Caco-2 (cell line): ENCODE results near the gene RPL19. TPM values are rescaled to one million over a fixed set of nuclear protein-coding genes. Genes with fewer than 3 reads are reported as not detected.

Experiments
- BruUV-seq: library from RNA; stranded (reverse); fragments of 400-500 nt; replicated peaks from 2 replicates; lab custom pipeline; 2021; lab: Mats Ljungman, UMichigan
- CTCF ChIA-PET: fragments of 300-600 bp; sonication (Branson Sonifier 250); formaldehyde crosslinking; loops from one replicate; lab custom pipeline; 2022; ENCODE audit warnings: antibody characterized with exemption; lab: Charles Lee
- POLR2A ChIA-PET: fragments of 300-600 bp; sonication (Branson Sonifier 250); formaldehyde crosslinking; loops from one replicate; lab custom pipeline; 2022; ENCODE audit warnings: antibody characterized with exemption; lab: Charles Lee
- DNase-seq, 2 experiments: peaks; one replicate each; pipeline versions ENCODE4 v3.0.0 to v3.0.0-alpha.2; 2020 to 2022
- H3K27me3 ChIP-seq: replicated peaks from 2 replicates; pipeline ENCODE4 v1.6.0; 2011; ENCODE audit warnings: low read length; ENCODE audit not compliant: control insufficient read depth, insufficient read depth
- H3K36me3 ChIP-seq: 2 replicates; pipeline ENCODE4 v1.5.1; 2011; ENCODE audit warnings: low read length; ENCODE audit not compliant: control insufficient read depth, insufficient read depth
- H3K4me1 ChIP-seq: fragments of 250-450 bp; sonication (Bioruptor Pico); 2 replicates; pipeline ENCODE4 v1.5.1; 2020; ENCODE audit warnings: mild to moderate bottlenecking
- H3K4me3 ChIP-seq: 2 replicates; pipeline ENCODE4 v1.5.1; 2011; ENCODE audit warnings: low read depth, mild to moderate bottlenecking, control low read depth, low read length
- H3K9me3 ChIP-seq: fragments of 250-450 bp; sonication (Bioruptor Pico); 2 replicates; pipeline ENCODE4 v1.5.1; 2020; ENCODE audit warnings: mild to moderate bottlenecking, moderate library complexity
- H3K27ac Mint-ChIP-seq: one replicate; pipeline ENCODE4 v1.8.0; 2022; ENCODE audit warnings: mixed read lengths; ENCODE audit not compliant: unreplicated experiment
- H3K27me3 Mint-ChIP-seq: one replicate; pipeline ENCODE4 v1.8.0; 2022; ENCODE audit warnings: mixed read lengths; ENCODE audit not compliant: insufficient read depth, unreplicated experiment
- H3K36me3 Mint-ChIP-seq: one replicate; pipeline ENCODE4 v1.8.0; 2022; ENCODE audit warnings: mild to moderate bottlenecking, mixed read lengths; ENCODE audit not compliant: insufficient read depth, unreplicated experiment
- H3K4me1 Mint-ChIP-seq: one replicate; pipeline ENCODE4 v1.8.0; 2022; ENCODE audit warnings: low read depth, mixed read lengths; ENCODE audit not compliant: unreplicated experiment
- H3K4me3 Mint-ChIP-seq: one replicate; pipeline ENCODE4 v1.8.0; 2022; ENCODE audit warnings: mild to moderate bottlenecking, moderate library complexity, mixed read lengths; ENCODE audit not compliant: unreplicated experiment
- H3K9me3 Mint-ChIP-seq: one replicate; pipeline ENCODE4 v1.8.0; 2022; ENCODE audit warnings: mixed read lengths; ENCODE audit not compliant: unreplicated experiment
- CTCF ChIP-seq, 2 experiments: fragments of 200-600 bp in 1 of 2; IDR thresholded peaks; 1 replicate in 1 of 2; 2 replicates in 1 of 2; pipeline versions ENCODE4 v1.5.1 to v1.8.0; 2011 to 2022; ENCODE audit warnings: antibody characterized with exemption in 1 of 2, control low read depth in 1 of 2, inconsistent platforms in 1 of 2, low read depth in 1 of 2, low read length in 1 of 2, mild to moderate bottlenecking in 1 of 2, moderate library complexity in 1 of 2; ENCODE audit not compliant: insufficient read depth in 1 of 2, severe bottlenecking in 1 of 2, unreplicated experiment in 1 of 2
- intact Hi-C: fragments of 100-400 bp; cut with micrococcal nuclease; formaldehyde crosslinking; loops from one replicate; pipeline ENCODE4 v1.10.0; 2022; ENCODE audit not compliant: unreplicated experiment
- total RNA-seq: library from RNA; stranded (reverse); gene quantifications from 2 replicates; pipeline ENCODE4 v1.2.3, GENCODE V29; 2022

The RPL19 gene
- total RNA-seq, 1 experiment from 2014 or later = 1,825 TPM

- no peaks in the 10 kb centered on the region for H3K36me3 Mint-ChIP-seq
- ChIA-PET CTCF (no interaction called here), POLR2A (no interaction called here)
- H3K27me3 ChIP-seq = no peaks in the 10 kb centered on the region
- H3K27me3 Mint-ChIP-seq = no peaks in the 10 kb centered on the region
- H3K4me1 Mint-ChIP-seq = no peaks in the 10 kb centered on the region
- H3K9me3 ChIP-seq = no peaks in the 10 kb centered on the region
- H3K4me3 ChIP-seq = no peak overlapping the region
- H3K9me3 Mint-ChIP-seq = no peaks in the 10 kb centered on the region
- no peak for DNase-seq
- intact Hi-C loops = no loop called here
- no peak for TF ChIP-seq CTCF (IDR thresholded peaks at IDR 0.05; ENCODE audit: insufficient read depth in 1 of 2, low read depth in 1 of 2, low read length in 1 of 2, severe bottlenecking in 1 of 2, unreplicated experiment in 1 of 2)
- no peak overlapping the region for H3K4me3 Mint-ChIP-seq
- peaks cover 5% of the 10 kb centered on the region; the same call in 1 of the 2 replicates for H3K4me1 ChIP-seq
- no peak overlapping the region for H3K27ac Mint-ChIP-seq
- H3K36me3 ChIP-seq = no peaks in the 10 kb centered on the region
- BruUV-seq = no TSS peak
These were observed 8.2 kb upstream of the RPL19 start for GRCh38 chr17:39191750-39192510.

- intact Hi-C loops = no loop called here
- Mint-ChIP-seq H3K4me1 (no peaks in the 10 kb centered on the region), H3K27ac (no peak overlapping the region), H3K27me3 (no peaks in the 10 kb centered on the region), H3K9me3 (no peaks in the 10 kb centered on the region), H3K36me3 (no peaks in the 10 kb centered on the region), H3K4me3 (no peak overlapping the region)
- ChIA-PET POLR2A (no interaction called here), CTCF (no interaction called here)
- no peak for DNase-seq
- TF ChIP-seq CTCF (IDR thresholded peaks at IDR 0.05; ENCODE audit: insufficient read depth in 1 of 2, low read depth in 1 of 2, low read length in 1 of 2, severe bottlenecking in 1 of 2, unreplicated experiment in 1 of 2) = no peak
- Histone ChIP-seq H3K4me3 (no peak overlapping the region), H3K4me1 (peaks cover 6% of the 10 kb centered on the region; the same call in 1 of the 2 replicates), H3K36me3 (no peaks in the 10 kb centered on the region), H3K27me3 (no peaks in the 10 kb centered on the region), H3K9me3 (no peaks in the 10 kb centered on the region)
- no TSS peak for BruUV-seq
These were observed 7.2 kb upstream of the RPL19 start for GRCh38 chr17:39192901-39193300.

GRCh38 chr17:39193346-39193745 lies 6.7 kb upstream of the RPL19 start:
- TF ChIP-seq CTCF (IDR thresholded peaks at IDR 0.05; ENCODE audit: insufficient read depth in 1 of 2, low read depth in 1 of 2, low read length in 1 of 2, severe bottlenecking in 1 of 2, unreplicated experiment in 1 of 2) = no peak
- Histone ChIP-seq H3K9me3 (no peaks in the 10 kb centered on the region), H3K4me1 (peaks cover 10% of the 10 kb centered on the region; the same call in 1 of the 2 replicates), H3K27me3 (no peaks in the 10 kb centered on the region), H3K4me3 (no peak overlapping the region), H3K36me3 (no peaks in the 10 kb centered on the region)
- H3K27ac Mint-ChIP-seq = no peak overlapping the region
- H3K36me3 Mint-ChIP-seq = no peaks in the 10 kb centered on the region
- H3K4me1 Mint-ChIP-seq = no peaks in the 10 kb centered on the region
- POLR2A ChIA-PET = no interaction called here
- H3K9me3 Mint-ChIP-seq = no peaks in the 10 kb centered on the region
- H3K27me3 Mint-ChIP-seq = no peaks in the 10 kb centered on the region
- intact Hi-C loops = no loop called here
- DNase-seq = no peak
- BruUV-seq = no TSS peak
- CTCF ChIA-PET = no interaction called here
- H3K4me3 Mint-ChIP-seq = no peak overlapping the region
